ENCODE data around the gene ASB18. TPM values are rescaled to one million over a fixed set of nuclear protein-coding genes. Genes with fewer than 3 reads are reported as not detected.
"Not testable (repeated sequence)": the region's sequence is repeated elsewhere in the genome, so short reads cannot be mapped to it uniquely, and the experiment has no call there.

Gene ASB18
- total and polyA plus RNA-seq, 8 donors: not detected

DNA sequence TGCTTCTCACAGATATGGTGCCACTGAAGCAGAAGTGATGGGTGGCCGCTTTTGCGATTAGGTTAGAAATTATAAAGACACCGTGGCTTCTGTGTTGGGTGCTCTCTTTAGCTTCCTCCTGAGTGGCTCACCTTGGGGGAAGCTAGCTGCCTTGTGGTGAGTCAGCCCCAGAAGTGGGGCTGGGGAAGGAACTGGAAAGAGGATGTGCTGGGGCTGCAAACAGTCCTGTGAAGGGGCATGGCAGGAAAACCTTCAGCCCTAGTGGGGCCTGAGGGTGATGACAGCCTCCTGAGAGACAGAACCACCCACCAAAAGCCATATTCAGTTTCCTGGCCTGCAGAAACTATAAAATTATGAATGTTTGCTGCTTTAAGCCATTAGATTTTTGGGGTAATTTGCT lies 8.9 kb upstream of the ASB18 start:
- no peaks in the 10 kb centered on the region for H3K4me1 ChIP-seq
- H3K9me3 ChIP-seq: no peaks in the 10 kb centered on the region
- H3K27ac ChIP-seq: no peak overlapping the region
- H3K36me3 ChIP-seq: no peaks in the 10 kb centered on the region
- FAIRE-seq (no peak), DNase-seq (no peak), ATAC-seq (no peak)
- TF ChIP-seq, protein P1, sequence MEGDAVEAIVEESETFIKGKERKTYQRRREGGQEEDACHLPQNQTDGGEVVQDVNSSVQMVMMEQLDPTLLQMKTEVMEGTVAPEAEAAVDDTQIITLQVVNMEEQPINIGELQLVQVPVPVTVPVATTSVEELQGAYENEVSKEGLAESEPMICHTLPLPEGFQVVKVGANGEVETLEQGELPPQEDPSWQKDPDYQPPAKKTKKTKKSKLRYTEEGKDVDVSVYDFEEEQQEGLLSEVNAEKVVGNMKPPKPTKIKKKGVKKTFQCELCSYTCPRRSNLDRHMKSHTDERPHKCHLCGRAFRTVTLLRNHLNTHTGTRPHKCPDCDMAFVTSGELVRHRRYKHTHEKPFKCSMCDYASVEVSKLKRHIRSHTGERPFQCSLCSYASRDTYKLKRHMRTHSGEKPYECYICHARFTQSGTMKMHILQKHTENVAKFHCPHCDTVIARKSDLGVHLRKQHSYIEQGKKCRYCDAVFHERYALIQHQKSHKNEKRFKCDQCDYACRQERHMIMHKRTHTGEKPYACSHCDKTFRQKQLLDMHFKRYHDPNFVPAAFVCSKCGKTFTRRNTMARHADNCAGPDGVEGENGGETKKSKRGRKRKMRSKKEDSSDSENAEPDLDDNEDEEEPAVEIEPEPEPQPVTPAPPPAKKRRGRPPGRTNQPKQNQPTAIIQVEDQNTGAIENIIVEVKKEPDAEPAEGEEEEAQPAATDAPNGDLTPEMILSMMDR (IDR thresholded peaks at IDR 0.05): no peak
- peaks cover 0 to 4% (median 0%) of the 10 kb centered on the region in 4 donors for H3K27me3 ChIP-seq
- 74 to 79% methylated on average over 3 of the region's 3 CpGs for WGBS, 2 donors
- no peak overlapping the region for H3K4me3 ChIP-seq
- intact Hi-C loops (cut with DNase I): no loop called here

DNA sequence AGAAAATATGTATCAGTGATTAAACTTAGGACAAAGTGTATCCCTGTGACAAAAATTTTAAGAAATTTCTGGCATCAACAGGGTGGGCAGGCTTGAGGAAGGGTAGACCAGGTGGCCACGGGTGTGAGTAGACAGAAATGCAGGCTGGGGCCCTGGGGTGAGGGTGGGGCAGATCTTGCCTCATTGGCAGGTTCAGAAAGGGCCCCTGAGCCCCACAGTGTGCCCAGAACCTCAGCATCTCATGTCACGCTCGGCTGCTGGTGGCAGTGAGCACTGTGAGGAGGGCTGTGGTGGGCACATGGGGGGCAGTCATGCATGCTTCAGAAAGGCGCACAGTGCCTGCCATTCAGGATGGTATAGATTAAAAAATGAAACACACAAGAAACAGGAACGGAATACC lies 7.6 kb upstream of the ASB18 start:
- Histone ChIP-seq H3K4me1 (no peaks in the 10 kb centered on the region), H3K9me3 (no peaks in the 10 kb centered on the region), H3K36me3 (no peaks in the 10 kb centered on the region), H3K27ac (no peak overlapping the region), H3K4me3 (no peak overlapping the region), H3K27me3 (peaks cover 0 to under 1% (median 0%) of the 10 kb centered on the region in 4 donors)
- intact Hi-C loops (cut with DNase I): no loop called here
- no peak for FAIRE-seq
- 70 to 81% methylated on average over 5 of the region's 5 CpGs for WGBS, 2 donors
- ATAC-seq: no peak
- TF ChIP-seq, protein P1 (IDR thresholded peaks at IDR 0.05): no peak
- no peak for DNase-seq

DNA sequence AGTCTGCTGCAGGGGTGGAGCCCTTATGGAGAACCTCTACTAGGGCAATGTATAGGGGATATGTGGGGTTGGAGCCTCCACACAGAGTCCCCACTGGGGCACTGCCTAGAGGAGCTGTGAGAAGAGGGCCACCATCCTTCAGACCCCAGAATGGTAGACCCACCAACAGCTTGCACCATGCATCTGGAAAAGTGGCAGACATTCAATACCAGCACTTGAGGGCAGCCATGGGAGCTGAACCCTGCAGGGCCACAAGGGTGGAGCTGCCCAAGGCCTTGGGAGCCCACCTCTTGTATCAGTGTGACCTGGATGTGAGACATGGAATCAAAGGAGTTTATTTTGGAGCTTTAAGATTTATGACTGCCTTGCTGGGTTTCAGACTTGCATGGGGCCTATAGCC lies 5.7 kb upstream of the ASB18 start:
- intact Hi-C loops (cut with DNase I); H3K4me3 ChIP-seq; DNase-seq; FAIRE-seq; H3K9me3 ChIP-seq; ATAC-seq; H3K27me3 ChIP-seq; H3K27ac ChIP-seq; H3K36me3 ChIP-seq; H3K4me1 ChIP-seq: not testable (repeated sequence)

DNA sequence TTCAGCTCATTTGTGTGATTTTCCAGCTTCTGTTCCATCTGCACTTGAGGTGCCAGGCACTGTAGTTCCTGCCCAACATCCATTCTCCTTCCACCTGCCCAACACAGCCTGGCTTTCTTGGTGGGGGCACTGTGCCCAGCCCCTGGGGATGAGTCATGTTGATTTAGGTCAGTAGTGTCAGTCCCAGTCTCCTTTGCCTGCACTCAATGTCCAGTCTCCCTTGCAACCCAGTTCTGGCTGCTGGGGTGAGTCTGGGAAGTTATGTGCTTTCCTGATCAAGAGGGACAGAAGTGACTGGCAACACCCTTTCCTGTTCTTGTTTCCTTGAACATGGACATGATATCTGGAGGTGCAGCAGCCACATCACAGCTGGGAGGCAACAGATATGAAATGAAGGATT lies 1.5 kb upstream of the ASB18 start:
- ATAC-seq (no peak), FAIRE-seq (no peak)
- intact Hi-C loops (cut with DNase I): no loop called here

DNA sequence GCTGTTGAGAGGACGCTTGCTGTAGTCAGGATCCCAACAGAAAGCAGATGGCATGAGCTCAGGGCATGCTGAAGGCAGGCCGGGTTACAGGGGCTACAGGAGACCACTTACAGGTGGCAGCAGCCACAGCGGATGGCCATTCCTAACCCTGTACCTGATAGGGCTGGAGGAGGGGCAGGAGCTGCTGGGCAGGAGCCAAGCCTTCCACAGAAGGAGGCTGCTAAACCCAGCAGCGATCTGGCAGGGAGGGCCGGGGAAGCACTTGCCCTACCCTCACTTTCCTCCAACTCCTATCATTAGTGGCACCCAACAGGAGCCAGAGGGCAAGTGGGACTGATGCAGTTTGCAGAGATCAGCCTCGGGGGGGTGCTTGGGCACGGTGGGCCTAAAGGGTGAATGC lies 2.0 kb downstream of the ASB18 start:
- no peak for ATAC-seq
- Histone ChIP-seq H3K4me1 (no peaks in the 10 kb centered on the region), H3K36me3 (no peaks in the 10 kb centered on the region), H3K9me3 (no peaks in the 10 kb centered on the region), H3K4me3 (no peak overlapping the region), H3K27me3 (peaks cover 0 to 4% (median 0%) of the 10 kb centered on the region in 4 donors), H3K27ac (no peak overlapping the region)
- intact Hi-C loops (cut with DNase I): no loop called here
- TF ChIP-seq, protein P1 (IDR thresholded peaks at IDR 0.05): no peak
- 71 to 83% methylated on average over 7 of the region's 7 CpGs for WGBS, 2 donors
- no peak for FAIRE-seq
- no peak for DNase-seq

More for the DNA sequence above, 1.5 kb upstream of the ASB18 start:
- peaks cover 0 to 4% (median 0%) of the 10 kb centered on the region in 4 donors for H3K27me3 ChIP-seq
- H3K4me3 ChIP-seq: no peak overlapping the region
- DNase-seq: no peak
- TF ChIP-seq, protein P1 (IDR thresholded peaks at IDR 0.05): no peak
- H3K4me1 ChIP-seq: no peaks in the 10 kb centered on the region
- no peaks in the 10 kb centered on the region for H3K9me3 ChIP-seq
- no peaks in the 10 kb centered on the region for H3K36me3 ChIP-seq
- no peak overlapping the region for H3K27ac ChIP-seq

DNA sequence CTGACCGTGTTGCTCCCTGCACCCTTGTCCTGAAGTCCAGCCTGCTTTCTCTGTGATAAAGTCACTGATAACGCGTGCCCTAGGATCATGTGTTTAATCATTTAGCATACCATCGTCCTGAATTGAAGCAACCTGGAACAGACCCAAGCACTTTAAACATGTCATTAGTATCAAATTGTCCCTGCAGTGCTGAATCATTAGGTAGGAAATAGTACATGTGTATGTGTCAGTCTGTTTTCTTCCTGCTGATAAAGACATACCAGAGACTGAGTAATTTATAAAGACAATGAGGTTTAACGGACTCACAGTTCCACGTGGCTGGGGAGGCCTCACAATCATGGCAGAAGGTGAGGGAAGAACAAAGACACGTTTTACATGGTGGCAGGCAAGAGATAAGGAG lies 2.8 kb downstream of the ASB18 start:
- ATAC-seq (no peak), DNase-seq (no peak), FAIRE-seq (no peak)
- WGBS, 2 donors: 37 to 43% methylated on average over 7 of the region's 7 CpGs
- TF ChIP-seq, protein P1 (IDR thresholded peaks at IDR 0.05): no peak
- peaks cover 0 to 4% (median 0%) of the 10 kb centered on the region in 4 donors for H3K27me3 ChIP-seq
- no peak overlapping the region for H3K27ac ChIP-seq
- H3K36me3 ChIP-seq: no peaks in the 10 kb centered on the region
- intact Hi-C loops (cut with DNase I): no loop called here
- H3K4me3 ChIP-seq: no peak overlapping the region
- H3K9me3 ChIP-seq: no peaks in the 10 kb centered on the region
- H3K4me1 ChIP-seq: no peaks in the 10 kb centered on the region

Measured in pancreas (tissue), 10 donors.